Testis (tissue), 2 donors: ENCODE data around the gene PPT2.

Experiments
- POLR2A ChIP-seq: fragments of 450-650 bp; IDR thresholded peaks from one replicate; pipeline ENCODE4 v1.6.1; 2017; ENCODE audit warnings: antibody characterized with exemption, mild to moderate bottlenecking, moderate library complexity
- TF ChIP-seq, protein P1 (sequence below), 3 experiments: fragments of 450-650 bp in 2 of 3; fragments of 200-600 bp in 1 of 3; sonication (generic) in 1 of 3; IDR thresholded peaks; one replicate each; pipeline ENCODE4 v1.5.1; 2016 to 2019; ENCODE audit warnings: antibody characterized with exemption in 3 of 3, mild to moderate bottlenecking in 2 of 3, moderate library complexity in 1 of 3

- no peak for TF ChIP-seq POLR2A
- TF ChIP-seq, protein P1, sequence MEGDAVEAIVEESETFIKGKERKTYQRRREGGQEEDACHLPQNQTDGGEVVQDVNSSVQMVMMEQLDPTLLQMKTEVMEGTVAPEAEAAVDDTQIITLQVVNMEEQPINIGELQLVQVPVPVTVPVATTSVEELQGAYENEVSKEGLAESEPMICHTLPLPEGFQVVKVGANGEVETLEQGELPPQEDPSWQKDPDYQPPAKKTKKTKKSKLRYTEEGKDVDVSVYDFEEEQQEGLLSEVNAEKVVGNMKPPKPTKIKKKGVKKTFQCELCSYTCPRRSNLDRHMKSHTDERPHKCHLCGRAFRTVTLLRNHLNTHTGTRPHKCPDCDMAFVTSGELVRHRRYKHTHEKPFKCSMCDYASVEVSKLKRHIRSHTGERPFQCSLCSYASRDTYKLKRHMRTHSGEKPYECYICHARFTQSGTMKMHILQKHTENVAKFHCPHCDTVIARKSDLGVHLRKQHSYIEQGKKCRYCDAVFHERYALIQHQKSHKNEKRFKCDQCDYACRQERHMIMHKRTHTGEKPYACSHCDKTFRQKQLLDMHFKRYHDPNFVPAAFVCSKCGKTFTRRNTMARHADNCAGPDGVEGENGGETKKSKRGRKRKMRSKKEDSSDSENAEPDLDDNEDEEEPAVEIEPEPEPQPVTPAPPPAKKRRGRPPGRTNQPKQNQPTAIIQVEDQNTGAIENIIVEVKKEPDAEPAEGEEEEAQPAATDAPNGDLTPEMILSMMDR (IDR thresholded peaks at IDR 0.05), result no peak
These were observed 20.5 kb downstream of the PPT2 start for GRCh38 chr6:32174416-32174815.
